ENCODE measurements around the gene RRP7A. TPM values are rescaled to one million over a fixed set of nuclear protein-coding genes. Genes with fewer than 3 reads are reported as not detected.
A peak's percentile ranks its signal among the peaks of the same experiment; 100 is the strongest.
"Not testable (repeated sequence)": the region's sequence is repeated elsewhere in the genome, so short reads cannot be mapped to it uniquely, and the experiment has no call there.

Gene RRP7A
- polyA plus RNA-seq, 4 donors: 7.0 to 38.1 (median 17.7) TPM

DNA sequence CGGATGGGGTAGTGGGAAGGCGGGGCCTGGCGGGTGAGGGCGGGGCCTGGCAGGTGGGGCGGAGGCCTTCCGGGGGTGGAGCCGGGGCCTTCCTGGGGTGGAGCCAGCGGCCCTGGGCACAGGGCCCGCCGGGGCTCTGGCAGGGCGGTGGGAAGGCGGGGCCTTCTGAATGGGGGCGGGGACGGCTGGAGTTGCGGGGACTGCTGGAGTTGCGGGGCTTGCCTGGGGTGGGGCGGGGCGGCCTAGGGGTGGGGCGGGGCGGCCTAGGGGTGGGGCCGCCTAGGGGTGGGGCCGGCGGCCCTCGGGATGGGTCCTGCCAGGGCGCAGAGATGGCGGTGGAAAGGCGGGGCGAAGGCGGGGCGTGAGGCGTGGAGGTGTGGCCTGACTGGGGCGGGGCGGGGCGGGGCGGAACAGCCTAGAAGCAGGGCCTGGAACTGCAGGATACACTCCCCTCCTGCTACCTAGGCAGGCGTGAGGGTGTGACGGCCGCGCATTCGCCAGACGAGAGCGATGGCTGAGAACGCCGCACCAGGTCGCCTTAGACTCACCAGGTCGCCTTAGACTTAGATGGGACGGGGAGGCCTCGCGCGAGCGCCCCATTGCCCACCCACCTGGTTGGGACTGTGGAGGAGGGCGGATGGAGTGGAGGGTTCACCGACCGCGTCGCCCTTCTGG, 19.3 kb downstream of the RRP7A start:
- FAIRE-seq (no peak), DNase-seq (peak; percentile 89 to 92)
- 3 to 4% (median 4%) methylated on average over 33 to 56 of the region's 56 CpGs for WGBS, 3 donors
- Histone ChIP-seq H3K4me1 (ENCODE audit: control insufficient read depth in 3 of 3, insufficient read depth in 2 of 3, low read depth in 1 of 3, low read length in 2 of 3) (peaks cover 0 to 22% (median 0%) of the 10 kb centered on the region in 3 donors), H3K36me3 (ENCODE audit: control insufficient read depth in 3 of 3, insufficient read depth in 2 of 3, low read depth in 1 of 3, low read length in 3 of 3) (no peaks in the 10 kb centered on the region), H3K9me3 (ENCODE audit: control insufficient read depth in 2 of 2, insufficient read depth in 1 of 2, low read depth in 1 of 2, low read length in 1 of 2) (no peaks in the 10 kb centered on the region), H3K27ac (ENCODE audit: low read depth in 1 of 3, low read length in 2 of 3) (peak overlapping the region in 2 of 3 donors; percentile 26 to 72), H3K27me3 (ENCODE audit: control insufficient read depth in 3 of 3, insufficient read depth in 3 of 3, low read length in 3 of 3) (no peaks in the 10 kb centered on the region), H3K4me3 (ENCODE audit: low read depth in 1 of 3, low read length in 3 of 3) (peak overlapping the region in 2 of 3 donors; percentile 30 to 47)

- Histone ChIP-seq H3K27ac (ENCODE audit: low read depth in 1 of 3, low read length in 2 of 3) (peak overlapping the region in 2 of 3 donors; percentile 26 to 72), H3K4me1 (ENCODE audit: control insufficient read depth in 3 of 3, insufficient read depth in 2 of 3, low read depth in 1 of 3, low read length in 2 of 3) (peaks cover 0 to 22% (median 0%) of the 10 kb centered on the region in 3 donors), H3K4me3 (ENCODE audit: low read depth in 1 of 3, low read length in 3 of 3) (peak overlapping the region in 1 of 3 donors; percentile 16)
- not testable (repeated sequence) for H3K36me3 ChIP-seq (ENCODE audit: control insufficient read depth in 3 of 3, insufficient read depth in 2 of 3, low read depth in 1 of 3, low read length in 3 of 3); H3K9me3 ChIP-seq (ENCODE audit: control insufficient read depth in 2 of 2, insufficient read depth in 1 of 2, low read depth in 1 of 2, low read length in 1 of 2); FAIRE-seq; DNase-seq; H3K27me3 ChIP-seq (ENCODE audit: control insufficient read depth in 3 of 3, insufficient read depth in 3 of 3, low read length in 3 of 3)
- 33 to 55% (median 42%) methylated on average over 15 of the region's 15 CpGs for WGBS, 3 donors
These were observed 19.8 kb downstream of the RRP7A start for GRCh38 chr22:42499773-42500160.

DNA sequence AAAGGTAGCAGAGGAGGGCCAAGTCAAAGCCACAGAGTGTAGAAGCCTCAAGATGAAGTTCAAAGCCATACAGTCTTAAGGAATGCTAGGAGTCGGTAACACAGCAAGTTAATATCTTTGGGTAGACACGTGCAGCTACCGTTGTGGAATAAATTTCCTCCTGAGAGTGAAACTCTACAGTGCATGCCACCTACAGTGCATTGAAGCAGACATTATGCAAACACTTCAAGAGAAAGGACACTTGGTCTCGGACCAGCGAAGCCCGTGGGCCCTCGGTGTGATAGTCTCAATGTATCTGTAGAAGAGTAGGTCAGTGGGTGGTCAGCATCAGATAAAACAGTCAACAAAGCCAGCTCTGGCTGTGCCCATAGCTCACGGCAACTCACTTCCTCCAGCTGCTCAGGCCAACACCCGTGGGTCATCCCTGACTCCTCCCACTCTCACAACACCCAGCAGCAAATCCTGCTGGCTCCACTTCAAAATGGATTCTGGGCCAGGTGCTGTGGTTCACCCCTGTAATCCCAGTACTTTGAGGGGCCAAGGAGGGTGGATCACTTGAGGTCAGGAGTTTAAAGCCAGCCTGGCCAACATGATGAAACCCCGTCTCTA, 24.0 kb downstream of the RRP7A start:
- FAIRE-seq; DNase-seq; H3K9me3 ChIP-seq (ENCODE audit: control insufficient read depth in 2 of 2, insufficient read depth in 1 of 2, low read depth in 1 of 2, low read length in 1 of 2); H3K27me3 ChIP-seq (ENCODE audit: control insufficient read depth in 3 of 3, insufficient read depth in 3 of 3, low read length in 3 of 3); H3K36me3 ChIP-seq (ENCODE audit: control insufficient read depth in 3 of 3, insufficient read depth in 2 of 3, low read depth in 1 of 3, low read length in 3 of 3); H3K27ac ChIP-seq (ENCODE audit: low read depth in 1 of 3, low read length in 2 of 3); H3K4me3 ChIP-seq (ENCODE audit: low read depth in 1 of 3, low read length in 3 of 3): not testable (repeated sequence)
- H3K4me1 ChIP-seq (ENCODE audit: control insufficient read depth in 3 of 3, insufficient read depth in 2 of 3, low read depth in 1 of 3, low read length in 2 of 3): peaks cover 0 to 16% (median 0%) of the 10 kb centered on the region in 3 donors
- 49 to 61% (median 51%) methylated on average over 10 of the region's 10 CpGs for WGBS, 3 donors

DNA sequence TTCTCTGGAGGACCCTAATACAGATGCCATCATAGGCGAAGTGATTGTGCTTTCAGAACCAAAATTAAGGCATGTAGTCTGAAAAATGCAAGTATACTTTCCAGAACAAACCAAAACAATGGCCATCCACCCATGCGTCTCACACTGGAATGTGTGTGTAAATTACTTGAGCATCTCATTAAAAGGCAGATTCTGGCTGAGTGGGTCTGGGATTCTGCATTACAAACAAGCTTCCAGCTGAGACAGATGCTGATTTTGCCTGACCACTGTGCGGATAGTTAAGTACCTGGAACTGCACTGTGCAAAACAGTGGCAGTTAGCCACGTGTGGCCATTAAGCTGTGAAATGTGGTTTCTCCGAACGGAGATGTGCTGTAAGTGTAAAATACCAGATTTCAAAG, 26.2 kb downstream of the RRP7A start:
- WGBS, 3 donors: 77 to 91% (median 86%) methylated on average over 6 of the region's 6 CpGs
- FAIRE-seq: no peak

DNA sequence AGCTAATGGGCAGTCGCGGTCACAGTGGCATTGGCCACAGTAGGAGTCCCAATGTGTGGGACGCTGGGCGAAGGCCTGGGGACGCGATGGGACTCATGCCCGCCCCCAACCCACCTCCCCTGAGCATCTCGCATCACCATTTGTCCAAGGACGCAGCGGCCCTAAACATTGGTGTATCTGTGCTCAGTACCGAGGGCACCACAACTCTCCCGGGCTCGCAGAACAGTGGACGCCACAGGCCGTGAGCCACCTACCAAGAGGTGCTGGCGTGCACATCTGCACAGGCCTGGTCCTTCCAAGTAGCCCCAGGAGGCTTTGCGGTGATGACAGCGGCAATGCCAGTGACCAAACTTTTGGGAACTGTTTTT, 27.3 kb downstream of the RRP7A start:
- FAIRE-seq (no peak), DNase-seq (no peak)
- H3K36me3 ChIP-seq (ENCODE audit: control insufficient read depth in 3 of 3, insufficient read depth in 2 of 3, low read depth in 1 of 3, low read length in 3 of 3): no peaks in the 10 kb centered on the region
- no peaks in the 10 kb centered on the region for H3K4me1 ChIP-seq (ENCODE audit: control insufficient read depth in 3 of 3, insufficient read depth in 2 of 3, low read depth in 1 of 3, low read length in 2 of 3)
- WGBS, 3 donors: 95 to 96% (median 96%) methylated on average over 18 of the region's 18 CpGs
- H3K9me3 ChIP-seq (ENCODE audit: control insufficient read depth in 2 of 2, insufficient read depth in 1 of 2, low read depth in 1 of 2, low read length in 1 of 2): no peaks in the 10 kb centered on the region
- no peak overlapping the region for H3K4me3 ChIP-seq (ENCODE audit: low read depth in 1 of 3, low read length in 3 of 3)
- H3K27me3 ChIP-seq (ENCODE audit: control insufficient read depth in 3 of 3, insufficient read depth in 3 of 3, low read length in 3 of 3): no peaks in the 10 kb centered on the region
- no peak overlapping the region for H3K27ac ChIP-seq (ENCODE audit: low read depth in 1 of 3, low read length in 2 of 3)

More for the DNA sequence above, 26.2 kb downstream of the RRP7A start:
- Histone ChIP-seq H3K4me3 (ENCODE audit: low read depth in 1 of 3, low read length in 3 of 3) (no peak overlapping the region), H3K27me3 (ENCODE audit: control insufficient read depth in 3 of 3, insufficient read depth in 3 of 3, low read length in 3 of 3) (no peaks in the 10 kb centered on the region), H3K4me1 (ENCODE audit: control insufficient read depth in 3 of 3, insufficient read depth in 2 of 3, low read depth in 1 of 3, low read length in 2 of 3) (no peaks in the 10 kb centered on the region), H3K36me3 (ENCODE audit: control insufficient read depth in 3 of 3, insufficient read depth in 2 of 3, low read depth in 1 of 3, low read length in 3 of 3) (no peaks in the 10 kb centered on the region), H3K9me3 (ENCODE audit: control insufficient read depth in 2 of 2, insufficient read depth in 1 of 2, low read depth in 1 of 2, low read length in 1 of 2) (no peaks in the 10 kb centered on the region), H3K27ac (ENCODE audit: low read depth in 1 of 3, low read length in 2 of 3) (no peak overlapping the region)
- no peak for DNase-seq

- Histone ChIP-seq H3K4me1 (ENCODE audit: control insufficient read depth in 3 of 3, insufficient read depth in 2 of 3, low read depth in 1 of 3, low read length in 2 of 3) (no peaks in the 10 kb centered on the region), H3K36me3 (ENCODE audit: control insufficient read depth in 3 of 3, insufficient read depth in 2 of 3, low read depth in 1 of 3, low read length in 3 of 3) (no peaks in the 10 kb centered on the region), H3K27me3 (ENCODE audit: control insufficient read depth in 3 of 3, insufficient read depth in 3 of 3, low read length in 3 of 3) (no peaks in the 10 kb centered on the region), H3K9me3 (ENCODE audit: control insufficient read depth in 2 of 2, insufficient read depth in 1 of 2, low read depth in 1 of 2, low read length in 1 of 2) (no peaks in the 10 kb centered on the region), H3K27ac (ENCODE audit: low read depth in 1 of 3, low read length in 2 of 3) (no peak overlapping the region), H3K4me3 (ENCODE audit: low read depth in 1 of 3, low read length in 3 of 3) (no peak overlapping the region)
- whole genome bisulfite sequencing, 3 donors: 45 to 61% (median 58%) methylated on average over 8 of the region's 8 CpGs
- FAIRE-seq (no peak), DNase-seq (peak in 1 of 2 donors; percentile 49)
These were observed 29.3 kb downstream of the RRP7A start for GRCh38 chr22:42490243-42490832.

DNA sequence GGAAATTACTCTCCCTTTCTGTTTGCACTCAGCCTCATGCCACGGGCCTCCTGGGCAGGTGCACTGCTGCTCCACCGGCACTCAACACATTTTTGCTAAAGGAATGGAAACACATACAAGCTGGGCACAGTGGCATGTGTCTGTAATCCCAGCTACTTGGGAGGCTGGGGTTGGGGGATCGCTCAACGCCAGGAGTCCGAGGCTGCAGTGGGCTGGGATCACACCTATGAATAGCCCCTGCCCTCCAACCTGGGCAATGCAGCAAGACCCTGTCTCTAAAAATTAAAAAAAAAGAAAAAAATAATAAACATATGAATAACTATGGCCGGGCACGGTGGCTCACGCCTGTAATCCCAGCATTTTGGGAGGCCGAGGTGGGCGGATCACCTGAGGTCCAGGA, 30.6 kb downstream of the RRP7A start:
- no peak overlapping the region for H3K4me3 ChIP-seq (ENCODE audit: low read depth in 1 of 3, low read length in 3 of 3)
- H3K9me3 ChIP-seq (ENCODE audit: control insufficient read depth in 2 of 2, insufficient read depth in 1 of 2, low read depth in 1 of 2, low read length in 1 of 2): no peaks in the 10 kb centered on the region
- 81 to 89% (median 83%) methylated on average over 10 of the region's 10 CpGs for WGBS, 3 donors
- no peak for DNase-seq
- H3K4me1 ChIP-seq (ENCODE audit: control insufficient read depth in 3 of 3, insufficient read depth in 2 of 3, low read depth in 1 of 3, low read length in 2 of 3): no peaks in the 10 kb centered on the region
- H3K27ac ChIP-seq (ENCODE audit: low read depth in 1 of 3, low read length in 2 of 3): no peak overlapping the region
- no peak for FAIRE-seq
- H3K36me3 ChIP-seq (ENCODE audit: control insufficient read depth in 3 of 3, insufficient read depth in 2 of 3, low read depth in 1 of 3, low read length in 3 of 3): no peaks in the 10 kb centered on the region
- no peaks in the 10 kb centered on the region for H3K27me3 ChIP-seq (ENCODE audit: control insufficient read depth in 3 of 3, insufficient read depth in 3 of 3, low read length in 3 of 3)

GRCh38 chr22:42484506-42484905, 35.1 kb downstream of the RRP7A start:
- no peaks in the 10 kb centered on the region for H3K4me1 ChIP-seq (ENCODE audit: control insufficient read depth in 3 of 3, insufficient read depth in 2 of 3, low read depth in 1 of 3, low read length in 2 of 3)
- peak in 1 of 2 donors; percentile 71 for DNase-seq
- H3K27ac ChIP-seq (ENCODE audit: low read depth in 1 of 3, low read length in 2 of 3): no peak overlapping the region
- FAIRE-seq: no peak
- no peak overlapping the region for H3K4me3 ChIP-seq (ENCODE audit: low read depth in 1 of 3, low read length in 3 of 3)
- no peaks in the 10 kb centered on the region for H3K27me3 ChIP-seq (ENCODE audit: control insufficient read depth in 3 of 3, insufficient read depth in 3 of 3, low read length in 3 of 3)
- WGBS, 3 donors: 16 to 59% (median 33%) methylated on average over 6 of the region's 6 CpGs
- no peaks in the 10 kb centered on the region for H3K36me3 ChIP-seq (ENCODE audit: control insufficient read depth in 3 of 3, insufficient read depth in 2 of 3, low read depth in 1 of 3, low read length in 3 of 3)
- H3K9me3 ChIP-seq (ENCODE audit: control insufficient read depth in 2 of 2, insufficient read depth in 1 of 2, low read depth in 1 of 2, low read length in 1 of 2): no peaks in the 10 kb centered on the region

Data from small intestine (tissue), 7 donors.